CD4-positive, alpha-beta T cell (primary cell): Measurements from ENCODE around the gene SHROOM2. TPM values are rescaled to one million over a fixed set of nuclear protein-coding genes. Genes with fewer than 3 reads are reported as not detected.

ENCODE experiments used
- ATAC-seq: fragments of 200-7000 bp; cut with Tn5 transposase; one replicate; pipeline ENCODE4 v1.10.0; 2022; ENCODE audit warnings: mild to moderate bottlenecking; ENCODE audit not compliant: poor library complexity
- CTCF ChIA-PET: fragments of 350-600 bp; sonication (Branson Sonifier 250); formaldehyde crosslinking; loops from one replicate; lab custom pipeline; 2021; ENCODE audit warnings: antibody characterized with exemption, inconsistent platforms; lab: Charles Lee
- POLR2A ChIA-PET: fragments of 350-600 bp; sonication (Branson Sonifier 250); formaldehyde crosslinking; loops from one replicate; lab custom pipeline; 2021; ENCODE audit warnings: antibody characterized with exemption, inconsistent platforms; lab: Charles Lee
- DNase-seq, 14 experiments: peaks; one replicate each; pipeline ENCODE4 v3.0.0-alpha.2; 2013 to 2020; ENCODE audit warnings: mixed read lengths in 2 of 14
- H3K27ac ChIP-seq, 2 donors: one replicate each; pipeline versions ENCODE4 v1.5.1 to v1.7.0; 2013; ENCODE audit warnings: low read length in 2 of 2, low read depth in 1 of 2, mild to moderate bottlenecking in 1 of 2
- H3K27me3 ChIP-seq, 2 experiments: 1 replicate in 1 of 2; 2 replicates in 1 of 2; pipeline versions ENCODE4 v1.6.1 to v1.7.0; 2013; ENCODE audit warnings: low read length in 2 of 2, control low read depth in 1 of 2, mild to moderate bottlenecking in 1 of 2, moderate library complexity in 1 of 2; ENCODE audit not compliant: insufficient read depth in 2 of 2, control insufficient read depth in 1 of 2
- H3K36me3 ChIP-seq: one replicate; pipeline ENCODE4 v1.6.1; 2013; ENCODE audit warnings: low read length, control low read depth; ENCODE audit not compliant: insufficient read depth
- H3K4me1 ChIP-seq: one replicate; pipeline ENCODE4 v1.6.1; 2013; ENCODE audit warnings: low read length, control low read depth; ENCODE audit not compliant: insufficient read depth
- H3K4me3 ChIP-seq: one replicate; pipeline ENCODE4 v1.5.1; 2013; ENCODE audit warnings: mild to moderate bottlenecking, low read length, moderate library complexity
- H3K9me3 ChIP-seq, 2 experiments: 1 replicate in 1 of 2; 2 replicates in 1 of 2; pipeline versions ENCODE4 v1.6.1 to v1.7.0; 2013; ENCODE audit warnings: low read length in 2 of 2, mild to moderate bottlenecking in 2 of 2, control low read depth in 1 of 2, moderate library complexity in 1 of 2; ENCODE audit not compliant: control insufficient read depth in 1 of 2, insufficient read depth in 1 of 2
- H3K27ac Mint-ChIP-seq: one replicate; pipeline ENCODE4 v1.8.0; 2020; ENCODE audit warnings: mixed read lengths
- H3K27me3 Mint-ChIP-seq: one replicate; pipeline ENCODE4 v1.8.0; 2021; ENCODE audit warnings: mixed read lengths
- H3K36me3 Mint-ChIP-seq: one replicate; pipeline ENCODE4 v1.8.0; 2021; ENCODE audit warnings: low read depth, mixed read lengths
- H3K4me1 Mint-ChIP-seq: one replicate; pipeline ENCODE4 v1.8.0; 2021; ENCODE audit warnings: low read depth, mixed read lengths
- H3K4me3 Mint-ChIP-seq: one replicate; pipeline ENCODE4 v1.8.0; 2020; ENCODE audit warnings: mild to moderate bottlenecking, mixed read lengths
- H3K9me3 Mint-ChIP-seq: one replicate; pipeline ENCODE4 v1.8.0; 2020; ENCODE audit warnings: mixed read lengths
- CTCF ChIP-seq: fragments of 200-600 bp; IDR thresholded peaks from one replicate; pipeline ENCODE4 v1.8.0; 2022; ENCODE audit warnings: antibody characterized with exemption, mild to moderate bottlenecking
- intact Hi-C, 2 experiments: fragments of 100-400 bp; cut with DNase I in 1 of 2; cut with micrococcal nuclease in 1 of 2; formaldehyde crosslinking; loops; one replicate each; pipeline versions ENCODE4 v1.15.1 to v1.9.0; 2023 to 2025; cut with DNase I, micrococcal nuclease
- total RNA-seq, 174 experiments: library from RNA in 2 of 174; stranded (reverse) in 2 of 174; gene quantifications; one replicate each; pipeline ENCODE4 v1.2.3 and lab custom pipeline; 2021 to 2026

SHROOM2 gene
- total RNA-seq, 2 experiments from 2014 or later: not detected

- H3K9me3 ChIP-seq: no peaks in the 10 kb centered on the region
- no peak overlapping the region for H3K4me3 Mint-ChIP-seq
- POLR2A ChIA-PET: no interaction called here
- H3K27me3 Mint-ChIP-seq: peaks cover 6% of the 10 kb centered on the region
- H3K27me3 ChIP-seq: no peaks in the 10 kb centered on the region
- no peak overlapping the region for H3K27ac ChIP-seq
- intact Hi-C loops: loop anchor here in 1 of 2 experiments (5.0 kb wide), 1 partner anchor 232 kb away; no protein-coding TSS in a partner anchor
- no peaks in the 10 kb centered on the region for H3K9me3 Mint-ChIP-seq
- DNase-seq (peak in 13 of 14 experiments; percentile 8 to 64 (median 34)), ATAC-seq (peak; percentile 49)
- no peaks in the 10 kb centered on the region for H3K36me3 Mint-ChIP-seq
- no peak overlapping the region for H3K4me3 ChIP-seq
- no peak overlapping the region for H3K27ac Mint-ChIP-seq
- H3K36me3 ChIP-seq: no peaks in the 10 kb centered on the region
- H3K4me1 Mint-ChIP-seq: peaks cover 6% of the 10 kb centered on the region
- CTCF ChIA-PET: no interaction called here
- peaks cover 3% of the 10 kb centered on the region for H3K4me1 ChIP-seq
- TF ChIP-seq CTCF: peak; percentile 50
Observed at GRCh38 chrX:9885150-9885549, 98.9 kb downstream of the SHROOM2 start.

- Histone ChIP-seq H3K27ac (no peak overlapping the region), H3K9me3 (no peaks in the 10 kb centered on the region), H3K36me3 (no peaks in the 10 kb centered on the region), H3K4me3 (no peak overlapping the region), H3K4me1 (peaks cover 3% of the 10 kb centered on the region), H3K27me3 (no peaks in the 10 kb centered on the region)
- Mint-ChIP-seq H3K27me3 (peaks cover 6% of the 10 kb centered on the region), H3K27ac (no peak overlapping the region), H3K9me3 (no peaks in the 10 kb centered on the region), H3K4me1 (peaks cover 6% of the 10 kb centered on the region), H3K4me3 (no peak overlapping the region), H3K36me3 (no peaks in the 10 kb centered on the region)
- ATAC-seq (no peak), DNase-seq (no peak)
- intact Hi-C loops: loop anchor here in 1 of 2 experiments (5.0 kb wide), 1 partner anchor 230 kb away; no protein-coding TSS in a partner anchor
- ChIA-PET POLR2A (no interaction called here), CTCF (no interaction called here)
- no peak for TF ChIP-seq CTCF
Observed at GRCh38 chrX:9887659-9888297, 101.5 kb downstream of the SHROOM2 start.

GRCh38 chrX:9888953-9889470, 102.8 kb downstream of the SHROOM2 start:
- Histone ChIP-seq H3K4me3 (no peak overlapping the region), H3K27ac (no peak overlapping the region), H3K27me3 (no peaks in the 10 kb centered on the region), H3K9me3 (no peaks in the 10 kb centered on the region), H3K4me1 (peaks cover 3% of the 10 kb centered on the region), H3K36me3 (no peaks in the 10 kb centered on the region)
- ChIA-PET POLR2A (no interaction called here), CTCF (no interaction called here)
- H3K27me3 Mint-ChIP-seq: peaks cover 6% of the 10 kb centered on the region
- ATAC-seq: no peak
- H3K4me1 Mint-ChIP-seq: peaks cover 6% of the 10 kb centered on the region
- intact Hi-C loops: loop anchor here in 1 of 2 experiments (5.0 kb wide), 1 partner anchor 228 kb away; no protein-coding TSS in a partner anchor
- no peak for TF ChIP-seq CTCF
- H3K4me3 Mint-ChIP-seq: no peak overlapping the region
- DNase-seq: no peak
- no peaks in the 10 kb centered on the region for H3K36me3 Mint-ChIP-seq
- H3K27ac Mint-ChIP-seq: no peak overlapping the region
- H3K9me3 Mint-ChIP-seq: no peaks in the 10 kb centered on the region
